Mucosa of stomach (tissue), 1 donor: ENCODE results near the gene DRAXIN.
"Not testable (repeated sequence)": the region's sequence is repeated elsewhere in the genome, so short reads cannot be mapped to it uniquely, and the experiment has no call there.

ENCODE experiments used
- H3K27me3 ChIP-seq: one replicate; pipeline ENCODE4 v1.7.0; 2013; ENCODE audit warnings: mild to moderate bottlenecking, low read length; ENCODE audit not compliant: control insufficient read depth, insufficient read depth
- H3K36me3 ChIP-seq: one replicate; pipeline ENCODE4 v1.7.0; 2013; ENCODE audit warnings: low read length; ENCODE audit not compliant: control insufficient read depth, insufficient read depth
- H3K4me1 ChIP-seq: one replicate; pipeline ENCODE4 v1.7.0; 2013; ENCODE audit warnings: mild to moderate bottlenecking, low read length; ENCODE audit not compliant: control insufficient read depth, insufficient read depth
- H3K4me3 ChIP-seq: one replicate; pipeline ENCODE4 v1.7.0; 2013; ENCODE audit warnings: low read length
- H3K9ac ChIP-seq: one replicate; pipeline ENCODE4 v1.7.0; 2013; ENCODE audit warnings: mild to moderate bottlenecking, low read length, moderate library complexity
- H3K9me3 ChIP-seq: one replicate; pipeline ENCODE4 v1.7.0; 2013; ENCODE audit warnings: mild to moderate bottlenecking, low read length, moderate library complexity; ENCODE audit not compliant: control insufficient read depth
- donor health status: Pancreatic carcinoma.

Gene DRAXIN, protein sequence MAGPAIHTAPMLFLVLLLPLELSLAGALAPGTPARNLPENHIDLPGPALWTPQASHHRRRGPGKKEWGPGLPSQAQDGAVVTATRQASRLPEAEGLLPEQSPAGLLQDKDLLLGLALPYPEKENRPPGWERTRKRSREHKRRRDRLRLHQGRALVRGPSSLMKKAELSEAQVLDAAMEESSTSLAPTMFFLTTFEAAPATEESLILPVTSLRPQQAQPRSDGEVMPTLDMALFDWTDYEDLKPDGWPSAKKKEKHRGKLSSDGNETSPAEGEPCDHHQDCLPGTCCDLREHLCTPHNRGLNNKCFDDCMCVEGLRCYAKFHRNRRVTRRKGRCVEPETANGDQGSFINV

DNA sequence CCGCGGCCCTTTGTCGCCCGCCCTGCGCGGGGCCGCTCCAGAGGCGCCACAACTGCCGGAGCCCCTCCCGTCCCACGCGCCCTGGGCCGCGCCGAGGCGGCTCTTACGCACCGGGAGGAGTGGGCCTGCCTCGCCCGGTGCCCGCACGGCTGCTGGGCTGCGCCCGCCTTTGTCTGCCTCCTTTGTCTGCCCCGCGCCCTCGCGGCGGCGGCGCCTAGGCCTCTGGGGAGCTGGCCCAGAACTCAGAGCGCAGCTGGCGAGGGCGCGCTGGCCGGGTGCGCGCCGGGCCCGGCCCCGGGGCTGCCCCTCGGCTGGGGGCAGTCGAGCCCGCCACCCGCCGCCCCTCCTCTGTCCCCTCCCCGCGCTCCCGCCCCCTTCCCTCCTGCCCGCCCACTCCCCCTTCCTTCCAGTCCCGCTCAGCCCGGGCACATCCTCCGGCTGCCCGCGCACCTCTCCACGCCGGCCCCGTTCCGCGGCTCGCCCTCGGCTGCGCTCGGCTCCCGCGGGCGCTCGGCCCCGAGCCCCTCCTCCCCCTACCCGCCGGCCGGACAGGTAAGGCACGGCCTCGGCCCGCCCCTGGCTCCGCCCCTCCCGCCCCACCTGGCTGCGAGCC is at the start of gene DRAXIN:
DRAXIN (plus strand) TSS at position 409 of the 613 bp plus-strand sequence. CDS start 14,549 bp downstream, outside the sequence.
- no peaks in the 10 kb centered on the region for H3K36me3 ChIP-seq
- no peak within 1 kb of the TSS for H3K4me3 ChIP-seq
- H3K9ac ChIP-seq: no peak within 1 kb of the TSS
- H3K9me3 ChIP-seq: no peaks in the 10 kb centered on the region
- H3K4me1 ChIP-seq: peaks cover 6% of the 10 kb centered on the region
- H3K27me3 ChIP-seq: peaks cover 60% of the 10 kb centered on the region

DNA sequence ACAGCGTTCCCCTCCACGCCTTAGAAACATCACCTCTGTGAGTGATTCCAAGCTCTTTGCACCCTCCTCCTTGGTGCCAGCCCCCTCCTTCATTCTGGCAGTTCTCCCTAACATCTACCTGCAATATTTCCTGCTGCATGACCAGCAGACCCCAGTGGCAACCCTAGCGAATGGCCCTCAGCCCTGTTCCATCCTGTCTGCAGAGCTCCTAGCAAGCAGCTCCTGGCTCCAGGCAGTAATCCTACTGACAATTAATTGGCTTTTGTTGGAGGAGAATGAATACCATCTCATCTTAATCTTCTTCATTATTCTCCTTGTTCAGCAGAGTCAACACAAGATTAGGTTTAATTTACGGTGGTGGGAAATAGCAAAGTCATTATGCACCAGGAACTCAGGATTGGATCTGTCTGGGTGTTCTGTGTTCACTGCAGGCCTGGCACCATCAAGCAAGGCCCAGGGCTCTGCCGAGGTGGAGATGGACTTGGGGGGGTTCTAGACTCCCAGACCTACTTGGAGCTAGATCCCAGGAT is 49.7 kb upstream of the DRAXIN start:
- H3K27me3 ChIP-seq: peaks cover 14% of the 10 kb centered on the region
- no peaks in the 10 kb centered on the region for H3K36me3 ChIP-seq
- no peak overlapping the region for H3K4me3 ChIP-seq
- no peaks in the 10 kb centered on the region for H3K4me1 ChIP-seq
- no peak overlapping the region for H3K9ac ChIP-seq
- no peaks in the 10 kb centered on the region for H3K9me3 ChIP-seq

DNA sequence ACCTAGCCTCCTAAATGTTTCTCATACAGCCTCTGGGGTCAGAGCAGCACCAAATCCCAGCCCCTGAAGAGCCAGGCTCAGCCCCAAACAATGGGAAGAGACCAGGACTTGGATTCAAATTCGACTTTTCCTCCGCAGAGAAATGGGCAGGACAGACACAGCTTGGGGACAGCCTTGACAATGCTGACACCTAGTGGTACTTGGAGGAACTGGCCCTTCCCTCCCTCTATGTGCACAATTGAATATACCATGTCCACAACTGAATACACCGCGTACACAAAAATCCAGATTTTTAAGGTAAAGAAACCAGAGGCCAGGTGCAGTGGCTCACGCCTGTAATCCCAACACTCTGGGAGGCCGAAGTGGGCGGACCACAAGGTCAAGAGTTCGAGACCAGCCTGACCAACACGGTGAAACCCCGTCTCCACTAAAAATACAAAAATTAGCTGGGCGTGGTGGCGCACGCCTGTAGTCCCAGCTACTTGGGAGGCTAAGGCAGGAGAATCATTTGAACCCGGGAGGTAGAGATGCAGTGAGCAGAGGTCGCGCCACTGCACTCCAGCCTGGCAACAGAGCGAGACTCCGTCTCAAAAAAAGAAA is 49.0 kb upstream of the DRAXIN start:
- peaks cover 20% of the 10 kb centered on the region for H3K27me3 ChIP-seq

DNA sequence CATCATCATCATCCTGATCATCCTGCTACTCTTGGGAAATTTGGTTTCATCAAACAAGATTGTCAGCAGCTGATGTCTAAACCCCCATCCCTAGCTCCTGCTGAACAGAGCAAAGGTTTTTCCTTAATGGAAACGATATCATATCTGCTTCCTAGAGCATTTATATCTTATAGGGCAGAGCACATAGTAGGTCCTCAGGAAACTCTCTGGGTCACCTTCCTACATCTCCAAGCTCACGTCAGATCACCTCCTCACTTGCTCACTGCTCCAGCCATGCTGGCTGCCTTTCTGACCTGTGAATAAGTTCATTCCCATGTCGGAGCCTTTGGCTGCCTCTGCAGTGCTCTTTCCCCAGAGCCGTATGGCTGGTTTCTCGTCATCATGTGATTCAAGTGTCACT is 47.7 kb upstream of the DRAXIN start:
- Histone ChIP-seq H3K4me3 (no peak overlapping the region), H3K4me1 (peaks cover 7% of the 10 kb centered on the region), H3K9me3 (no peaks in the 10 kb centered on the region), H3K36me3 (no peaks in the 10 kb centered on the region), H3K9ac (no peak overlapping the region), H3K27me3 (peaks cover 27% of the 10 kb centered on the region)

More for the DNA sequence above, 49.0 kb upstream of the DRAXIN start:
- not testable (repeated sequence) for H3K4me1 ChIP-seq, H3K9me3 ChIP-seq, H3K4me3 ChIP-seq, H3K36me3 ChIP-seq, H3K9ac ChIP-seq

DNA sequence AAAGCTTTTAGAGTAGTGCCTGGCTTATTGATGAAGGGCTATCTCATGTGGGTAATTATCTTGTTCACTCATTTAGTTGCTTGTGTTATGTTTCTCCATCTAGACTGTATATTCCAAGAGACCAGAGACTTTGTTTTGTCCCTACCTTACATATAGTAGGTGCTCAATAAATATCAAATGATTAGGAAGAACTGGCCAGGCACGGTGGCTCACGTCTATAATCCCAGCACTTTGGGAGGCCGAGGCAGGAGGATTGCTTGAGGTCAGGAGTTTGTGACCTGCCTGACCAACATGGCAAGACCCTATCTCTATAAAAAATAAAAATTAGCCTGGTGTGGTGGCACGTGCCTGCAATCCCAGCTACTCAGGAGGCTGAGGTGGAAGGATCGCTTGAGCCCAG is 46.2 kb upstream of the DRAXIN start:
- H3K27me3 ChIP-seq: peaks cover 32% of the 10 kb centered on the region
- no peaks in the 10 kb centered on the region for H3K9me3 ChIP-seq
- H3K36me3 ChIP-seq: no peaks in the 10 kb centered on the region
- no peak overlapping the region for H3K4me3 ChIP-seq
- H3K4me1 ChIP-seq: peaks cover 18% of the 10 kb centered on the region
- H3K9ac ChIP-seq: no peak overlapping the region

DNA sequence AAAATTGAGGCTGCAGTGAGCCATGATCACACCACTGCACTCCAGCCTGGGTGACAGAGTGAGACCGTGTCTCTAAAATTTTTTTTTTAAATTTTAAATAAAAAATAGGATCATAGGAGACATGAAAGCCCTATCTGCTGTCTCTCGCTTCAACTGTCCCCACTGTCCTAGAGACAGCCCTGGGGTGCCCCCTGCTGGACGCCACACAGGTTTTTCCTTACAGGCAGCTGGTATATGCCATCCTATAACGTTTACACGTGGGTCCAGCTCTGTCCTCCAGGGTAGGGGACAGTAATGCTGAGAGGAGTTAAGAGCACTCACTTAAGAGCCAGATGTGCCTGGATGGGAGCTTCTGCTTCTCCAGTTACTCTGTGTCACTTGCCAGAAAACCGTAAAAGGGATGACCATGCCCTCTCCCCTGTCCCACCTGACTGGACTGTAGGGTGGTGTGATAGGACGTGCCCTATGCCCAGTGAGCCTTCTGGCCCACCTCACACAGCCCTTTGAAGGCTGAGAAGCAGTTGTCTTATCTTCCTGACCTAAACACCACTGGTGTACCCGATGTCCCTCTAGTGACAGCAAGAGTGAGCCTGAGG is 45.7 kb upstream of the DRAXIN start:
- Histone ChIP-seq H3K4me3 (no peak overlapping the region), H3K4me1 (peaks cover 23% of the 10 kb centered on the region), H3K9me3 (no peaks in the 10 kb centered on the region), H3K27me3 (peaks cover 36% of the 10 kb centered on the region), H3K36me3 (no peaks in the 10 kb centered on the region), H3K9ac (no peak overlapping the region)

DNA sequence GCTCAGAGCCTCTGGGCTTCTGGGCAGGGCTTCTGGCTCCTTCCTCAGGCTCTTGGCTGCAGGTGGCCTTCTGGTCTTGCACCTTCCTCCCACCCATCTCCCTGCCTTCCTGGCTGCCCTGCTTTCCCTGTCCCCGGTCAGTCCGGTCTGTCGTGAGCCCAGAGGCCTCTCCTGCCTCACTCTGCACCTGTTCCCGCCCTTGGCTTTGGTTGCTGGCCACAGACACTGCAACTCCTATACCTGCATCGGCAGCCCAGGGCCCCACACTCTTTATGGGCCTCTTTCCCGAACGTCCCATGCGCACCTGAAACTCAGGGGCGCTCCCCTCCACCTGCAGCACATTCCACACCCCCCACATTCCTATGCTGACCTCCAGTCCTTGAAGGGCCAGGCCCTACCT is 45.2 kb upstream of the DRAXIN start:
- Histone ChIP-seq H3K27me3 (peaks cover 41% of the 10 kb centered on the region), H3K36me3 (no peaks in the 10 kb centered on the region), H3K9me3 (no peaks in the 10 kb centered on the region), H3K4me1 (peaks cover 25% of the 10 kb centered on the region), H3K4me3 (no peak overlapping the region), H3K9ac (no peak overlapping the region)

DNA sequence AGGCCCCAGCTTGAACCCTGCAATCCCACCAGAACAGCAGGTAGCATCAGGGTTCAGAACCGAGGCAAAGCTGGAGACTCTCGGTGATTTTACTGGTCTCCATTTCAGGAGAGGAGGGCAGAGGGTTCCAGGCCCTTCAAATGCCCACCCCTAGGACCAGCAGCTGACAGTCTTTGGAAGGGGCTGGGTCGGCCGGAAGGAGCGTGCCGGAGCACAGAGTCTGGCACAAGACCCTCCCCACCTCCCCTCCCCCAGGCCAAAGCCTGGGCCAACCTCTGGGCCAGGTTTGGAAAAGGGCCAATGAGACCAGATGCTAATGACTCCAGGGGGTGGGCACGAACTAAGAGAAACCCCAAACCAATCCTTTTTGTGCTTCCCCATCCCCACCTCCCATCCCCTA is 44.2 kb upstream of the DRAXIN start:
- H3K9me3 ChIP-seq: no peaks in the 10 kb centered on the region
- no peak overlapping the region for H3K9ac ChIP-seq
- peaks cover 25% of the 10 kb centered on the region for H3K4me1 ChIP-seq
- H3K4me3 ChIP-seq: no peak overlapping the region
- peaks cover 41% of the 10 kb centered on the region for H3K27me3 ChIP-seq
- no peaks in the 10 kb centered on the region for H3K36me3 ChIP-seq

DNA sequence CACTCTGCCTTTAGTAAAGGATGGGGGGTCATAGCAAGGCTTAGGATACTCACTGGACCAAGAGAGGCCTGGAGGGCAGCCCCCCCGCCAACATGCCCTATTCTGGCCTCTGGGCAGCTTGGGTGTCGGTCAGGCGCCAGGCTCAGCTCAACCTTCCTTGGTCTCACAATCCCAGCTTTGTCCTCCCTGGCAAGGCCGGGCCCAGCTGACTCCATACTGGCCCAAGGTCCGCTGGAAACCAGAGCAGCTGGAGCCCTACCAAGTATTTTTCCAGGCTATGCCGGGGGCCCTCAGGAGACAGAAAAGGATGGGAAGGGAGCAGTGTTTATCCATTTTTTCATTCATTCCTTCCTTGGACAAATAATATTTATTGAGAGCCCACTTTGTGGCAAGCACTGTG is 43.5 kb upstream of the DRAXIN start:
- Histone ChIP-seq H3K36me3 (no peaks in the 10 kb centered on the region), H3K9me3 (no peaks in the 10 kb centered on the region), H3K4me3 (no peak overlapping the region), H3K9ac (no peak overlapping the region), H3K4me1 (peaks cover 25% of the 10 kb centered on the region), H3K27me3 (peaks cover 41% of the 10 kb centered on the region)

DNA sequence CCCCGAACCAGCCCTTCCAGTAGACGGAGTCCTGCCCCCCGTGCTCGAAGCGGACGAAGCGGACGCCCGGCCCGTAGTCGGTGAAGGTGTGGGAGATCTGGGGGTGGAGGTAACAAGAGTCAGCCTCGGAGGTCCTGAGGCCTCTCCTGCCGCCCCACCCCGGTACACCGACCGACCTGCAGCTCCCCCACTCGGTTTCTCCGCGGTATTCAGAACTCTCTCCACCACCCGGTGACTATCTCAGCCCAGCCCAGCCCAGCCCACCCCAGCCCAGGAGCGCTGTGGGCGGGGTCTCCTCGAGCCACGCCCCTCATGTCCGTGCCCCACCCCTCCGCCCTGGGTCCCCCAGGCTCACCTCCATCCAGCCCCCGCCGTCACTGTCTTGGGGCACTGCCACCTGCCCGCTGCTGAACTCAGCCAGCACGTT is 42.8 kb upstream of the DRAXIN start:
- H3K4me1 ChIP-seq: peaks cover 28% of the 10 kb centered on the region
- no peaks in the 10 kb centered on the region for H3K9me3 ChIP-seq
- H3K4me3 ChIP-seq: no peak overlapping the region
- H3K9ac ChIP-seq: no peak overlapping the region
- H3K36me3 ChIP-seq: no peaks in the 10 kb centered on the region
- H3K27me3 ChIP-seq: peaks cover 41% of the 10 kb centered on the region

DNA sequence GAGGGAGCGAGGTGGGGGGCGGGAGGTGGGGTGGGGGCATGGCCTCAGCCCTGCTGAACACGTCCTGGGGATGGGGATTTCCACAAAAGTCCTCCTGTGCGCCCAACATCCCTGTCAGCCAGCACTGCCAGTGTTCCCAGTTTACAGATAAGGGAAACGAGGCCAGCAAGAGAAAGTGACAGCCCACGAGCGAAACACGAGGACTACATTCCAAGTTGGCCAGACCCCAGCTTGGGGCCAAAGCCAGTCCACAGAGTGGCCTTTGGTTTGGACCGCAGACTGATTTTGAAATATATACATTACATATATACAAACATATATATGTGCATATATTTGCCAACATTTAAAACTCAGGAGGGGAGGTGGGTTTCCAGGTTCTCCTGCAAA is 42.3 kb upstream of the DRAXIN start:
- H3K27me3 ChIP-seq: peaks cover 41% of the 10 kb centered on the region
- no peak overlapping the region for H3K4me3 ChIP-seq

More for the DNA sequence above, 42.3 kb upstream of the DRAXIN start:
- H3K9ac ChIP-seq: no peak overlapping the region
- no peaks in the 10 kb centered on the region for H3K9me3 ChIP-seq
- no peaks in the 10 kb centered on the region for H3K36me3 ChIP-seq
- H3K4me1 ChIP-seq: peaks cover 31% of the 10 kb centered on the region
